K562 (cell line): ENCODE measurements around the gene PCNX4. TPM values are rescaled to one million over a fixed set of nuclear protein-coding genes. Genes with fewer than 3 reads are reported as not detected.

Source experiments
- CHD2 ChIP-seq: IDR thresholded peaks from 2 replicates; pipeline ENCODE4 v1.6.1; 2011; ENCODE audit warnings: low read depth, low read length
- CTBP1 ChIP-seq: fragments of 450-650 bp; IDR thresholded peaks from 2 replicates; pipeline ENCODE4 v1.6.1; 2016; ENCODE audit warnings: borderline replicate concordance
- ESRRA ChIP-seq: fragments of 450-650 bp; IDR thresholded peaks from 2 replicates; pipeline ENCODE4 v1.6.1; 2014; ENCODE audit warnings: low read depth, mild to moderate bottlenecking, moderate library complexity, borderline replicate concordance
- EWSR1 ChIP-seq: fragments of 450-650 bp; IDR thresholded peaks from 2 replicates; pipeline ENCODE4 v1.6.1; 2018; ENCODE audit warnings: borderline replicate concordance, mild to moderate bottlenecking, low read depth, moderate library complexity; ENCODE audit not compliant: partially characterized antibody
- FOSL1 ChIP-seq: fragments of 200-800 bp; sonication (Bioruptor generic); conservative IDR thresholded peaks from 2 replicates; pipeline ENCODE4 v1.6.1; 2016; ENCODE audit warnings: missing genetic modification characterization, missing compliant biosample characterization
- GTF2B ChIP-seq: IDR thresholded peaks from 2 replicates; pipeline ENCODE4 v1.6.1; 2011; ENCODE audit not compliant: insufficient read length; ENCODE audit errors: extremely low read depth
- HDAC3 ChIP-seq: fragments of 450-650 bp; IDR thresholded peaks from 2 replicates; pipeline ENCODE4 v1.6.1; 2018; ENCODE audit warnings: borderline replicate concordance, mild to moderate bottlenecking, moderate library complexity; ENCODE audit not compliant: partially characterized antibody
- KDM5B ChIP-seq: fragments of 200-600 bp; sonication (generic); IDR thresholded peaks from 2 replicates; pipeline ENCODE4 v1.6.1; 2012; ENCODE audit warnings: low read depth, mild to moderate bottlenecking, moderate library complexity, low read length, control low read depth, inconsistent platforms; ENCODE audit not compliant: insufficient replicate concordance
- KLF13 ChIP-seq: fragments of 450-650 bp; IDR thresholded peaks from 2 replicates; pipeline ENCODE4 v1.6.1; 2016; ENCODE audit warnings: missing genetic modification characterization, low read depth, mild to moderate bottlenecking, missing compliant biosample characterization, moderate library complexity, borderline replicate concordance
- LARP7 ChIP-seq: fragments of 450-650 bp; IDR thresholded peaks from 2 replicates; pipeline ENCODE4 v1.6.1; 2016
- MAX ChIP-seq: sonication (generic); formaldehyde crosslinking; IDR thresholded peaks from 2 replicates; pipeline ENCODE4 v1.9.0; 2022; ENCODE audit warnings: mild to moderate bottlenecking, missing genetic modification reagents
- MAZ ChIP-seq, 2 experiments: fragments of 450-650 bp in 1 of 2; sonication (generic) in 1 of 2; formaldehyde crosslinking; IDR thresholded peaks in 1 of 2; conservative IDR thresholded peaks in 1 of 2; 2 replicates each; pipeline versions ENCODE4 v1.4.0 to v1.5.0; 2020; ENCODE audit warnings: mild to moderate bottlenecking in 1 of 2, missing genetic modification reagents in 1 of 2
- MCM7 ChIP-seq, 2 experiments: fragments of 450-650 bp; IDR thresholded peaks; 2 replicates each; pipeline ENCODE4 v1.6.1; 2016 to 2018
- NCOA1 ChIP-seq: fragments of 450-650 bp; IDR thresholded peaks from 2 replicates; pipeline ENCODE4 v1.6.1; 2016; ENCODE audit warnings: low read depth
- NFXL1 ChIP-seq: fragments of 450-650 bp; formaldehyde crosslinking; IDR thresholded peaks from 2 replicates; pipeline ENCODE4 v1.4.0; 2021; ENCODE audit warnings: mild to moderate bottlenecking
- PKNOX1 ChIP-seq: fragments of 450-650 bp; IDR thresholded peaks from 2 replicates; pipeline ENCODE4 v1.6.1; 2016
- TAF7 ChIP-seq: fragments of 450-650 bp; IDR thresholded peaks from 2 replicates; pipeline ENCODE4 v1.6.1; 2016; ENCODE audit warnings: missing genetic modification characterization, missing compliant biosample characterization
- ZBTB5 ChIP-seq: fragments of 450-650 bp; IDR thresholded peaks from 2 replicates; pipeline ENCODE4 v1.6.1; 2017; ENCODE audit warnings: antibody characterized with exemption
- ZNF175 ChIP-seq: fragments of 200-800 bp; sonication (Bioruptor generic); IDR thresholded peaks from 2 replicates; pipeline ENCODE4 v1.6.1; 2016; ENCODE audit warnings: low read depth, mild to moderate bottlenecking, missing genetic modification characterization, missing compliant biosample characterization
- ZNF24 ChIP-seq: fragments of 450-650 bp; IDR thresholded peaks from 2 replicates; pipeline ENCODE4 v1.6.1; 2016
- ZNF41 ChIP-seq: fragments of 250-450 bp; sonication (Bioruptor Pico); conservative IDR thresholded peaks from 2 replicates; pipeline ENCODE4 v1.4.0; 2020; ENCODE audit warnings: mild to moderate bottlenecking
- ZNF668 ChIP-seq: fragments of 250-450 bp; sonication (Bioruptor Pico); IDR thresholded peaks from 2 replicates; pipeline ENCODE4 v1.8.0; 2022; ENCODE audit warnings: mild to moderate bottlenecking, inconsistent platforms
- ZNF77 ChIP-seq: fragments of 250-450 bp; sonication (Bioruptor Pico); IDR thresholded peaks from 2 replicates; pipeline ENCODE4 v1.5.0; 2020
- polyA plus RNA-seq, 8 experiments: library from polyadenylated mRNA; depleted of rRNA in 4 of 8; stranded (reverse) in 5 of 8; unstranded in 3 of 8; fragments of >200 nt; fragmentation: Nextera tagmentation in 2 of 8; fragmentation: Illumina TruSeq in 1 of 8; extraction: Ambion mirVana in 2 of 8; extraction: Trizol in 1 of 8; gene quantifications; 2 replicates each; pipeline versions ENCODE4 v1.2.1 to v1.2.3, GENCODE V29; 2011 to 2014; ENCODE audit warnings: inconsistent platforms in 1 of 8, missing spikeins in 1 of 8
- total RNA-seq, 7 experiments: library from RNA; depleted of rRNA in 6 of 7; stranded (reverse); fragments of >200 nt in 6 of 7; fragmentation: Illumina TruSeq in 2 of 7; extraction: Trizol in 2 of 7; gene quantifications; 2 replicates each; pipeline versions ENCODE4 v1.2.1 to v1.2.3, GENCODE V29; 2011 to 2021; ENCODE audit warnings: low replicate concordance in 1 of 7

Gene PCNX4
- total and polyA plus RNA-seq, 9 of the 15 experiments (the other 6 are each of a cell fraction or from before 2014, with no cell fraction given): 10.0 to 41.2 (median 22.4) TPM

- TF ChIP-seq EWSR1 (no peak), ZNF175 (CRISPR knock-in tag) (no peak), PKNOX1 (peak; percentile 62), NCOA1 (peak; percentile 35; the same call in 1 of the 2 replicates), LARP7 (no peak), ZNF668 (no peak), MAX (CRISPR knock-in tag) (peak; percentile 77; the same call in 1 of the 2 replicates), CTBP1 (peak; percentile 44; the same call in 1 of the 2 replicates), ZNF77 (CRISPR knock-in tag) (no peak), ZNF24 (no peak), ZBTB5 (no peak), ESRRA (peak; percentile 38; the same call in 1 of the 2 replicates), FOSL1 (peak; percentile 40; the same call in 1 of the 2 replicates), KDM5B (peak; percentile 81), HDAC3 (no peak), MCM7 (IDR thresholded peaks at IDR 0.05) (no peak), MAZ (CRISPR knock-in tag; conservative IDR thresholded peaks at IDR 0.05 in 1 of 2, IDR thresholded peaks at IDR 0.05 in 1 of 2) (peak; percentile 55 to 74; a peak in 2 of 4 replicates), ZNF41 (CRISPR knock-in tag) (no peak), CHD2 (no peak), KLF13 (tag) (peak; percentile 77), NFXL1 (CRISPR knock-in tag) (no peak), TAF7 (tag) (peak; percentile 3; the same call in 1 of the 2 replicates), GTF2B (no peak)
These were observed at the start of gene PCNX4 (continued) for GRCh38 chr14:60091550-60092525.
